H1 (cell line): ENCODE measurements around the gene CAP2. TPM values are rescaled to one million over a fixed set of nuclear protein-coding genes. Genes with fewer than 3 reads are reported as not detected.

Experiments
- CTCF ChIA-PET: fragments of 300-600 bp; sonication (Branson Sonifier 250); formaldehyde crosslinking; loops from one replicate; lab custom pipeline; 2021; ENCODE audit not compliant: partially characterized antibody; lab: Charles Lee
- POLR2A ChIA-PET: fragments of 300-600 bp; sonication (Branson Sonifier 250); formaldehyde crosslinking; loops from one replicate; lab custom pipeline; 2021; ENCODE audit warnings: inconsistent platforms; ENCODE audit not compliant: partially characterized antibody; lab: Charles Lee
- DNase-seq, 2 experiments: peaks; one replicate each; pipeline versions ENCODE4 v3.0.0 to v3.0.0-alpha.2; 2010 to 2022; ENCODE audit warnings: low spot score in 2 of 2, low read depth in 1 of 2, mixed read lengths in 1 of 2
- FAIRE-seq: peaks from 2 replicates; lab custom pipeline; 2011; peaks lifted over from hg19 to GRCh38; lab: Jason Lieb, UNC
- H2AFZ ChIP-seq: 2 replicates; pipeline ENCODE4 v1.8.1; 2012; ENCODE audit warnings: low read length, inconsistent platforms
- H2AK5ac ChIP-seq: 2 replicates; pipeline ENCODE4 v1.6.1; 2013; ENCODE audit warnings: low read depth, low read length
- H2BK120ac ChIP-seq: replicated peaks from 2 replicates; pipeline ENCODE3; 2013; ENCODE audit warnings: low read depth, low read length, inconsistent platforms
- H2BK12ac ChIP-seq: 2 replicates; pipeline ENCODE4 v1.6.1; 2013; ENCODE audit warnings: low read depth, low read length
- H2BK15ac ChIP-seq: 2 replicates; pipeline ENCODE4 v1.6.1; 2013; ENCODE audit warnings: low read length
- H2BK20ac ChIP-seq: 2 replicates; pipeline ENCODE4 v1.6.1; 2013; ENCODE audit warnings: low read length
- H2BK5ac ChIP-seq: 2 replicates; pipeline ENCODE4 v1.6.1; 2013; ENCODE audit warnings: low read depth, low read length
- H3K14ac ChIP-seq: 2 replicates; pipeline ENCODE4 v1.6.1; 2013; ENCODE audit warnings: inconsistent platforms; ENCODE audit not compliant: insufficient read length
- H3K18ac ChIP-seq: 2 replicates; pipeline ENCODE4 v1.6.1; 2013; ENCODE audit warnings: low read length; ENCODE audit errors: extremely low read depth
- H3K23ac ChIP-seq: 2 replicates; pipeline ENCODE4 v1.6.1; 2013; ENCODE audit warnings: inconsistent platforms; ENCODE audit not compliant: insufficient read length
- H3K23me2 ChIP-seq: 2 replicates; pipeline ENCODE4 v1.6.1; 2013; ENCODE audit warnings: low read depth, low read length
- H3K27ac ChIP-seq: 2 replicates; pipeline ENCODE4 v1.6.1; 2011; ENCODE audit warnings: low read depth, low read length, inconsistent platforms
- H3K27me3 ChIP-seq, 4 experiments: replicated peaks in 1 of 4; 1 replicate in 1 of 4; 2 replicates in 3 of 4; pipeline versions ENCODE4 v1.6.1 to v1.8.1; 2011 to 2013; ENCODE audit warnings: low read length in 3 of 4, mild to moderate bottlenecking in 3 of 4, inconsistent platforms in 2 of 4, mixed read lengths in 2 of 4, moderate library complexity in 1 of 4; ENCODE audit not compliant: control insufficient read depth in 3 of 4, insufficient read depth in 3 of 4; ENCODE audit errors: extremely low read depth in 1 of 4
- H3K36me3 ChIP-seq, 4 experiments: 2 replicates each; pipeline versions ENCODE4 v1.6.1 to v1.8.1; 2011 to 2013; ENCODE audit warnings: mild to moderate bottlenecking in 4 of 4, low read length in 3 of 4, moderate library complexity in 2 of 4, control low read depth in 1 of 4, inconsistent platforms in 1 of 4; ENCODE audit not compliant: insufficient read depth in 4 of 4, control insufficient read depth in 2 of 4
- H3K4ac ChIP-seq: replicated peaks from 2 replicates; pipeline ENCODE3; 2013; ENCODE audit warnings: low read length, low read depth, mixed read lengths, inconsistent platforms; ENCODE audit not compliant: insufficient read length
- H3K4me1 ChIP-seq, 4 experiments: replicated peaks in 1 of 4; 1 replicate in 1 of 4; 2 replicates in 3 of 4; pipeline versions ENCODE4 v1.6.1 to v1.8.1; 2011 to 2013; ENCODE audit warnings: low read length in 3 of 4, inconsistent platforms in 2 of 4, mixed read lengths in 1 of 4; ENCODE audit not compliant: insufficient read depth in 4 of 4, control insufficient read depth in 3 of 4
- H3K4me2 ChIP-seq, 2 experiments: 2 replicates each; pipeline versions ENCODE4 v1.6.1 to v1.8.1; 2011 to 2013; ENCODE audit warnings: low read depth in 2 of 2, low read length in 2 of 2, control low read depth in 1 of 2, inconsistent platforms in 1 of 2, mild to moderate bottlenecking in 1 of 2; ENCODE audit not compliant: insufficient read depth in 1 of 2
- H3K4me3 ChIP-seq, 4 experiments: fragments of 200-600, 300-600 bp in 1 of 4; sonication (generic), shearing (Covaris generic), sonication (Bioruptor Twin) in 1 of 4; 2 replicates each; pipeline versions ENCODE4 v1.5.1 to v1.8.1; 2011 to 2016; ENCODE audit warnings: low read length in 4 of 4, low read depth in 3 of 4, control low read depth in 2 of 4, inconsistent platforms in 2 of 4, mild to moderate bottlenecking in 2 of 4, mixed read lengths in 1 of 4, moderate library complexity in 1 of 4; ENCODE audit not compliant: insufficient read depth in 2 of 4; ENCODE audit errors: extremely low read depth in 1 of 4
- H3K56ac ChIP-seq: replicated peaks from 2 replicates; pipeline ENCODE3; 2013; ENCODE audit warnings: low read depth, mild to moderate bottlenecking, mixed read lengths, low read length, inconsistent platforms; ENCODE audit not compliant: insufficient read length
- H3K79me1 ChIP-seq: 2 replicates; pipeline ENCODE4 v1.6.1; 2013; ENCODE audit warnings: low read depth, low read length, control low read depth
- H3K79me2 ChIP-seq, 2 experiments: 2 replicates each; pipeline versions ENCODE4 v1.6.1 to v1.8.1; 2012 to 2013; ENCODE audit warnings: low read length in 2 of 2, mild to moderate bottlenecking in 2 of 2, inconsistent platforms in 1 of 2; ENCODE audit not compliant: insufficient read depth in 2 of 2, control insufficient read depth in 1 of 2
- H3K9ac ChIP-seq, 4 experiments: replicated peaks in 1 of 4; 1 replicate in 1 of 4; 2 replicates in 3 of 4; pipeline versions ENCODE4 v1.6.1 to v1.8.1; 2011 to 2013; ENCODE audit warnings: low read depth in 3 of 4, low read length in 3 of 4, control low read depth in 2 of 4, mild to moderate bottlenecking in 2 of 4, moderate library complexity in 2 of 4, inconsistent platforms in 1 of 4; ENCODE audit errors: extremely low read depth in 1 of 4
- H3K9me3 ChIP-seq, 2 experiments: 2 replicates each; pipeline versions ENCODE4 v1.6.1 to v1.8.1; 2012 to 2013; ENCODE audit warnings: mild to moderate bottlenecking in 2 of 2, moderate library complexity in 2 of 2, control low read depth in 1 of 2, inconsistent platforms in 1 of 2, low read depth in 1 of 2, low read length in 1 of 2, mixed read lengths in 1 of 2; ENCODE audit not compliant: insufficient read depth in 2 of 2
- H4K20me1 ChIP-seq, 2 experiments: replicated peaks in 1 of 2; 2 replicates each; pipeline versions ENCODE3 to v1.8.1; 2011 to 2013; ENCODE audit warnings: inconsistent platforms in 2 of 2, low read length in 2 of 2, mild to moderate bottlenecking in 1 of 2; ENCODE audit not compliant: insufficient read depth in 2 of 2, control insufficient read depth in 1 of 2
- H4K5ac ChIP-seq: 2 replicates; pipeline ENCODE4 v1.6.1; 2013; ENCODE audit warnings: low read length, low read depth, mixed read lengths, inconsistent platforms; ENCODE audit not compliant: insufficient read length
- H4K8ac ChIP-seq: 2 replicates; pipeline ENCODE4 v1.8.0; 2013; ENCODE audit warnings: mild to moderate bottlenecking, moderate library complexity, low read length, inconsistent platforms; ENCODE audit not compliant: insufficient read depth; ENCODE audit errors: extremely low read depth
- H4K91ac ChIP-seq: replicated peaks from 2 replicates; pipeline ENCODE3; 2013; ENCODE audit warnings: low read length, mixed read lengths, inconsistent platforms; ENCODE audit not compliant: insufficient read length
- CBX8 ChIP-seq: fragments of 300-800, 300-1000 bp; sonication (generic); IDR thresholded peaks from 2 replicates; pipeline ENCODE4 v1.7.1; 2016; ENCODE audit warnings: low read depth, low read length, borderline replicate concordance
- GABPA ChIP-seq: IDR thresholded peaks from 2 replicates; pipeline ENCODE4 v1.6.1; 2011; ENCODE audit warnings: mild to moderate bottlenecking, low read length, moderate library complexity, borderline replicate concordance; ENCODE audit not compliant: insufficient read depth
- HDAC2 ChIP-seq, 2 experiments: fragments of 300-600 bp in 1 of 2; sonication (generic) in 1 of 2; IDR thresholded peaks; 2 replicates each; pipeline ENCODE4 v1.6.1; 2011 to 2012; ENCODE audit warnings: low read depth in 2 of 2, low read length in 2 of 2, mild to moderate bottlenecking in 2 of 2, moderate library complexity in 2 of 2, borderline replicate concordance in 1 of 2, inconsistent platforms in 1 of 2
- KDM4A ChIP-seq: IDR thresholded peaks from one replicate; pipeline ENCODE4 v1.7.1; 2012; ENCODE audit warnings: low read depth, mild to moderate bottlenecking, moderate library complexity, low read length, inconsistent platforms; ENCODE audit not compliant: severe bottlenecking
- RAD21 ChIP-seq, 2 experiments: IDR thresholded peaks in 1 of 2; conservative IDR thresholded peaks in 1 of 2; 2 replicates each; pipeline ENCODE4 v1.6.1; 2011; ENCODE audit warnings: low read depth in 2 of 2, low read length in 2 of 2, improper control_type of control experiment in 1 of 2, inconsistent platforms in 1 of 2, mild to moderate bottlenecking in 1 of 2, moderate library complexity in 1 of 2
- WGBS, 2 experiments: shearing (Covaris generic) in 1 of 2; methylation state at CpG; one replicate each; pipeline versions ENCODE4 v1.1.6 to v1.1.7; 2013 to 2015; ENCODE audit warnings: low lambda C conversion rate in 2 of 2, mixed read lengths in 2 of 2, inconsistent platforms in 1 of 2, low coverage in 1 of 2, missing lambda C conversion rate in 1 of 2; ENCODE audit not compliant: insufficient replicate concordance in 2 of 2, insufficient coverage in 1 of 2, insufficient read length in 1 of 2; ENCODE audit errors: extremely low coverage in 1 of 2, missing lambda C conversion rate in 1 of 2; 5-methylcytosine and 5-hydroxymethylcytosine counted together
- polyA plus RNA-seq, 7 experiments: library from polyadenylated mRNA; depleted of rRNA in 3 of 7; stranded (reverse) in 5 of 7; unstranded in 2 of 7; fragments of >200 nt in 5 of 7; fragments of 200-250 nt in 2 of 7; gene quantifications; 1 replicate in 5 of 7; 2 replicates in 1 of 7; 4 replicates in 1 of 7; pipeline versions ENCODE4 v1.2.1 to v1.2.3, GENCODE V29; 2011 to 2013; ENCODE audit warnings: missing spikeins in 2 of 7, mixed read lengths in 2 of 7
- total RNA-seq: library from RNA; stranded (reverse); fragmentation: NEBNext Ultra II Directional; extraction: Animal tissue kit (Norgen Biotek cat#: 25700); gene quantifications from 2 replicates; pipeline ENCODE4 v1.2.1, GENCODE V29; 2021
- TF ChIP-seq, protein P1 (sequence below): IDR thresholded peaks from 2 replicates; pipeline ENCODE4 v1.6.1; 2011; ENCODE audit warnings: low read depth, mild to moderate bottlenecking, low read length; ENCODE audit not compliant: insufficient read depth

Gene CAP2
- total and polyA plus RNA-seq, 2 of the 8 experiments (the other 6 are each of a cell fraction or from before 2014, with no cell fraction given): 7.2 to 10.0 TPM

- H3K36me3 ChIP-seq: no peaks in the 10 kb centered on the region
- WGBS, 2 experiments: 91% methylated on average over 7 of the region's 7 CpGs; no CpG with 5 or more reads in 1 of the 2 experiments
- H3K23ac ChIP-seq: no peak overlapping the region
- no peak overlapping the region for H3K4ac ChIP-seq
- no peak overlapping the region for H3K56ac ChIP-seq
- H4K91ac ChIP-seq: no peak overlapping the region
- H3K9me3 ChIP-seq: no peaks in the 10 kb centered on the region
- CTCF ChIA-PET: interaction anchor here (1.5 kb wide), 1 partner anchor 25 kb away, joined by 5 read pairs; no protein-coding TSS in a partner anchor
- H4K8ac ChIP-seq: no peak overlapping the region; the same call in 1 of the 2 replicates
- no peak overlapping the region for H4K5ac ChIP-seq
- H2BK5ac ChIP-seq: no peak overlapping the region
- no peak overlapping the region for H3K4me3 ChIP-seq
- no peak overlapping the region for H2BK12ac ChIP-seq
- no peaks in the 10 kb centered on the region for H4K20me1 ChIP-seq
- no peaks in the 10 kb centered on the region for H3K79me1 ChIP-seq
- no peak for FAIRE-seq
- H3K9ac ChIP-seq: no peak overlapping the region
- no peak overlapping the region for H2AK5ac ChIP-seq
- H2BK15ac ChIP-seq: no peak overlapping the region
- peaks cover 0 to 2% (median 0%) of the 10 kb centered on the region in 4 experiments; a peak in 1 of 7 replicates for H3K4me1 ChIP-seq
- H2AFZ ChIP-seq: no peak overlapping the region
- no peaks in the 10 kb centered on the region for H3K23me2 ChIP-seq
- TF ChIP-seq, protein P1, sequence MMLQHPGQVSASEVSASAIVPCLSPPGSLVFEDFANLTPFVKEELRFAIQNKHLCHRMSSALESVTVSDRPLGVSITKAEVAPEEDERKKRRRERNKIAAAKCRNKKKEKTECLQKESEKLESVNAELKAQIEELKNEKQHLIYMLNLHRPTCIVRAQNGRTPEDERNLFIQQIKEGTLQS: no peak
- no peak for TF ChIP-seq HDAC2 (IDR thresholded peaks at IDR 0.05; ENCODE audit: borderline replicate concordance in 1 of 2, low read depth in 2 of 2, low read length in 2 of 2)
- TF ChIP-seq CBX8: no peak
- no peak for TF ChIP-seq KDM4A
- no peak for TF ChIP-seq GABPA
- no peak for TF ChIP-seq RAD21 (IDR thresholded peaks at IDR 0.05 in 1 of 2, conservative IDR thresholded peaks at IDR 0.05 in 1 of 2; ENCODE audit: low read depth in 2 of 2, low read length in 2 of 2)
- no peak overlapping the region for H3K14ac ChIP-seq
- H3K27me3 ChIP-seq: no peaks in the 10 kb centered on the region
- H3K18ac ChIP-seq: no peak overlapping the region
- DNase-seq: peak in 1 of 2 experiments; percentile 19
- no peak overlapping the region for H3K4me2 ChIP-seq
- no peaks in the 10 kb centered on the region for H3K79me2 ChIP-seq
- no peak overlapping the region for H2BK120ac ChIP-seq
- H2BK20ac ChIP-seq: no peak overlapping the region
- no peak overlapping the region for H3K27ac ChIP-seq
- POLR2A ChIA-PET: interaction anchor here (1.0 kb wide), 1 partner anchor 12 kb away, joined by 4 read pairs; no protein-coding TSS in a partner anchor
These were observed 85.6 kb downstream of the CAP2 start for GRCh38 chr6:17478946-17479345.
